ENCODE data around the gene BMPER. TPM values are rescaled to one million over a fixed set of nuclear protein-coding genes. Genes with fewer than 3 reads are reported as not detected.

Gene BMPER
- total RNA-seq, 1 donor, result 11.2 TPM

- Histone ChIP-seq H3K27ac (ENCODE audit: low read depth, low read length) (no peak overlapping the region), H3K79me2 (ENCODE audit: insufficient read depth, low read length) (no peaks in the 10 kb centered on the region), H2AFZ (ENCODE audit: low read length) (no peak overlapping the region), H3K4me1 (ENCODE audit: insufficient read depth, low read length) (no peaks in the 10 kb centered on the region), H4K20me1 (ENCODE audit: insufficient read depth, low read length) (no peaks in the 10 kb centered on the region), H3K4me2 (ENCODE audit: insufficient read depth, low read length) (no peak overlapping the region), H3K36me3 (ENCODE audit: insufficient read depth, low read length) (peaks cover 42% of the 10 kb centered on the region), H3K4me3 (ENCODE audit: insufficient read depth, low read length) (no peak overlapping the region), H3K27me3 (ENCODE audit: insufficient read depth, low read length) (no peaks in the 10 kb centered on the region), H3K9me3 (ENCODE audit: low read depth, low read length) (no peaks in the 10 kb centered on the region)
- DNase-seq (ENCODE audit: insufficient read length, low spot score, missing footprints), result no peak
- no peak for TF ChIP-seq CTCF (IDR thresholded peaks at IDR 0.05; ENCODE audit: extremely low read depth, low read depth, low read length)
Observed at GRCh38 chr7:34083440-34083839, 178.1 kb downstream of the BMPER start.

DNA sequence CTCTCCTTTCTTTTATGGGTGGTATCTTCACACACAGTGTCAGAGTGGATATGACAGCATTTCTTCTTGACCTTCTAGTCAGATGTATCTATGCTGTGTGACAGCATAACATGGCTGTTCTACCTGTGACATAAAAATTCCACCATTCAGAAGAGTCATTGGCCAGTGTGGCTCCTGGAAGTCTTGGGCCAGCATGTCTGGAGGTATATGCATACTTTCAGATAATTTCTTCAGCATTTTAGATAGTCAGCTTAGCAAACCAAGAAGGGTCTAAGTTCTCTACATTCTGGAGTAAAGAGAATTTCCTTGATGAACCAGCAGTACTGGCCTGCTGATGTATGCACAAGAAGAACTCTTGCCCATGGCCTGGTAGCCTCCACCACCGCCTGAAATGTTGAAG lies 179.3 kb downstream of the BMPER start:
- H2AFZ ChIP-seq (ENCODE audit: low read length), result no peak overlapping the region
- H3K36me3 ChIP-seq (ENCODE audit: insufficient read depth, low read length), result peaks cover 36% of the 10 kb centered on the region
- H3K27me3 ChIP-seq (ENCODE audit: insufficient read depth, low read length), result no peaks in the 10 kb centered on the region
- H3K9me3 ChIP-seq (ENCODE audit: low read depth, low read length), result no peaks in the 10 kb centered on the region
- no peaks in the 10 kb centered on the region for H3K4me1 ChIP-seq (ENCODE audit: insufficient read depth, low read length)
- no peaks in the 10 kb centered on the region for H3K79me2 ChIP-seq (ENCODE audit: insufficient read depth, low read length)
- H3K4me3 ChIP-seq (ENCODE audit: insufficient read depth, low read length), result no peak overlapping the region
- no peak for DNase-seq (ENCODE audit: insufficient read length, low spot score, missing footprints)
- H3K4me2 ChIP-seq (ENCODE audit: insufficient read depth, low read length), result no peak overlapping the region
- no peak overlapping the region for H3K27ac ChIP-seq (ENCODE audit: low read depth, low read length)
- no peak for TF ChIP-seq CTCF (IDR thresholded peaks at IDR 0.05; ENCODE audit: extremely low read depth, low read depth, low read length)
- H4K20me1 ChIP-seq (ENCODE audit: insufficient read depth, low read length), result no peaks in the 10 kb centered on the region

DNA sequence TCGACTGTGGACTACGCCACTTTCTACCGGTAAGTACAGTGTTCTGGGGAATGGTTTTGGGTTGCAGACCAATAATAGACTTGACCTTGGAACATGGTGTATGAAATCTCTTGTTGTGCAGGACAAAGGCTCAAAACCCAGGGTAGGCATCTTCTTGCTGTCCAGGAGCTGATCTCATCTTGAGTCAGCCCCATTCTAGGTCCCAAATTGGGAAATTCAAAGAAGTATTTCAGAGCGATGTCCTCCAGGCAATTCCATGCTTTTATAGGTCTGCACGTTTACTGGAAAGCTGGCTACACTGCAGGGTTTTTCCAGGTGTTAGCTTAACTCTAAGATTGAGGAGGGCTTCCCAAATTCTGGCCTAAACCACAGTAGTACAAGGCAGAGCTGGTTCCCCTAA lies 180.7 kb downstream of the BMPER start:
- Histone ChIP-seq H3K4me3 (ENCODE audit: insufficient read depth, low read length) (no peak overlapping the region), H3K27ac (ENCODE audit: low read depth, low read length) (no peak overlapping the region), H3K4me1 (ENCODE audit: insufficient read depth, low read length) (no peaks in the 10 kb centered on the region), H3K79me2 (ENCODE audit: insufficient read depth, low read length) (no peaks in the 10 kb centered on the region), H2AFZ (ENCODE audit: low read length) (no peak overlapping the region), H3K9me3 (ENCODE audit: low read depth, low read length) (no peaks in the 10 kb centered on the region), H4K20me1 (ENCODE audit: insufficient read depth, low read length) (no peaks in the 10 kb centered on the region), H3K36me3 (ENCODE audit: insufficient read depth, low read length) (peaks cover 33% of the 10 kb centered on the region), H3K4me2 (ENCODE audit: insufficient read depth, low read length) (no peak overlapping the region), H3K27me3 (ENCODE audit: insufficient read depth, low read length) (no peaks in the 10 kb centered on the region)
- DNase-seq (ENCODE audit: insufficient read length, low spot score, missing footprints), result peak; percentile 65
- TF ChIP-seq CTCF (IDR thresholded peaks at IDR 0.05; ENCODE audit: extremely low read depth, low read depth, low read length), result no peak

DNA sequence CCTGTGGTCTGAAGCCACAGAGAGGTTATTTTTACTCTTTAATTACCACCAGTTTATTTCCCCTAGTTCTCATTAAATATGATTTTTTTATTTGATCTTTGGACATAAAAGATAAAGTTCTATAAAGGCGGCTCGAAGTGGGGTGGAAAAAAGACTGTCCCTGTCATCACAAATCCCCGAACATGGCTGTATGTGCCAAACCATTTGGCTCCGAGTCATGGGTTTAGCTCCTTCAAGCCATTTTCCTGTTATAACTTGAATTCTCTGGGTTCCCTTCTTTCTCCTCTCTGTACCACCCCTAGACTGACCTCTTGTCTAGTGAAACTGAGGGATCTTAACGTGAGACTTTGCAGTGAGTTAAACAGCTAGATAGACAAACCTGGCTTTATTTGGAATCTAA lies 181.6 kb downstream of the BMPER start:
- no peak for DNase-seq (ENCODE audit: insufficient read length, low spot score, missing footprints)
- H3K27ac ChIP-seq (ENCODE audit: low read depth, low read length), result no peak overlapping the region
- no peaks in the 10 kb centered on the region for H3K27me3 ChIP-seq (ENCODE audit: insufficient read depth, low read length)
- no peak overlapping the region for H3K4me3 ChIP-seq (ENCODE audit: insufficient read depth, low read length)
- H3K79me2 ChIP-seq (ENCODE audit: insufficient read depth, low read length), result no peaks in the 10 kb centered on the region
- H2AFZ ChIP-seq (ENCODE audit: low read length), result no peak overlapping the region
- H3K4me1 ChIP-seq (ENCODE audit: insufficient read depth, low read length), result no peaks in the 10 kb centered on the region
- peaks cover 25% of the 10 kb centered on the region for H3K36me3 ChIP-seq (ENCODE audit: insufficient read depth, low read length)
- H3K4me2 ChIP-seq (ENCODE audit: insufficient read depth, low read length), result no peak overlapping the region
- no peaks in the 10 kb centered on the region for H4K20me1 ChIP-seq (ENCODE audit: insufficient read depth, low read length)
- no peaks in the 10 kb centered on the region for H3K9me3 ChIP-seq (ENCODE audit: low read depth, low read length)
- TF ChIP-seq CTCF (IDR thresholded peaks at IDR 0.05; ENCODE audit: extremely low read depth, low read depth, low read length), result no peak

Data from osteoblast (primary cell).